Measurements from ENCODE around the gene FBXW10B.

GRCh38 chr17:15657868-15658267 is 38.4 kb upstream of the FBXW10B start:
- TF ChIP-seq YY1 (IDR thresholded peaks at IDR 0.05; ENCODE audit: insufficient read depth, insufficient read length) (no peak), SUZ12 (IDR thresholded peaks at IDR 0.05; ENCODE audit: extremely low read depth, insufficient read depth, insufficient read length) (no peak)

Measured in NT2/D1 (cell line).